HFFc6 (cell line): ENCODE results near the gene ST3GAL2. TPM values are rescaled to one million over a fixed set of nuclear protein-coding genes. Genes with fewer than 3 reads are reported as not detected.

Source experiments
- DNase-seq: peaks from one replicate; pipeline ENCODE4 v3.0.0-alpha.2; 2018
- H3K27ac Mint-ChIP-seq: 2 replicates; pipeline ENCODE4 v1.8.0; 2020; ENCODE audit warnings: mild to moderate bottlenecking, mixed read lengths
- H3K27me3 Mint-ChIP-seq: 2 replicates; pipeline ENCODE4 v1.8.0; 2021; ENCODE audit warnings: mild to moderate bottlenecking, moderate library complexity, mixed read lengths; ENCODE audit not compliant: insufficient read depth
- H3K36me3 Mint-ChIP-seq: 2 replicates; pipeline ENCODE4 v1.8.0; 2021; ENCODE audit warnings: low read depth, mixed read lengths
- H3K4me1 Mint-ChIP-seq: 2 replicates; pipeline ENCODE4 v1.8.0; 2020; ENCODE audit warnings: low read depth, mixed read lengths
- H3K4me3 Mint-ChIP-seq: 2 replicates; pipeline ENCODE4 v1.8.0; 2020; ENCODE audit warnings: mild to moderate bottlenecking, moderate library complexity, mixed read lengths
- H3K9me3 Mint-ChIP-seq: 2 replicates; pipeline ENCODE4 v1.8.0; 2020; ENCODE audit warnings: mild to moderate bottlenecking, mixed read lengths
- CTCF ChIP-seq: fragments of 200-600 bp; sonication (generic); IDR thresholded peaks from 2 replicates; pipeline ENCODE4 v1.5.0; 2021; ENCODE audit warnings: antibody characterized with exemption, mild to moderate bottlenecking
- total RNA-seq, 6 experiments: library from RNA; stranded (reverse); fragmentation: NEBNext Ultra II Directional; extraction: Animal tissue kit (Norgen Biotek cat#: 25700); gene quantifications; 2 replicates in 1 of 6; 3 replicates in 5 of 6; pipeline ENCODE4 v1.2.3, GENCODE V29; 2021

Gene ST3GAL2
- total RNA-seq, 6 experiments from 2014 or later, result 25.4 to 31.2 (median 26.3) TPM

GRCh38 chr16:70428178-70428998, 10.5 kb downstream of the ST3GAL2 start:
- H3K36me3 Mint-ChIP-seq, result no peaks in the 10 kb centered on the region; the same call in 1 of the 2 replicates
- peaks cover 47% of the 10 kb centered on the region for H3K4me1 Mint-ChIP-seq
- peak overlapping the region; percentile 98 for H3K27ac Mint-ChIP-seq
- no peaks in the 10 kb centered on the region for H3K27me3 Mint-ChIP-seq
- H3K4me3 Mint-ChIP-seq, result peak overlapping the region; percentile 63
- peak; percentile 93 for DNase-seq
- H3K9me3 Mint-ChIP-seq, result no peaks in the 10 kb centered on the region
- TF ChIP-seq CTCF, result no peak

- Mint-ChIP-seq H3K27me3 (no peaks in the 10 kb centered on the region), H3K4me3 (peak overlapping the region; percentile 63), H3K36me3 (no peaks in the 10 kb centered on the region; the same call in 1 of the 2 replicates), H3K9me3 (no peaks in the 10 kb centered on the region), H3K27ac (peak overlapping the region; percentile 98), H3K4me1 (peaks cover 47% of the 10 kb centered on the region)
- no peak for TF ChIP-seq CTCF
- DNase-seq, result no peak
Measured at GRCh38 chr16:70427786-70428177, 11.1 kb downstream of the ST3GAL2 start.

GRCh38 chr16:70422543-70422942, 16.4 kb downstream of the ST3GAL2 start:
- no peak for TF ChIP-seq CTCF
- H3K4me1 Mint-ChIP-seq, result peaks cover 15% of the 10 kb centered on the region
- no peak for DNase-seq
- H3K36me3 Mint-ChIP-seq, result no peaks in the 10 kb centered on the region; the same call in 1 of the 2 replicates
- no peaks in the 10 kb centered on the region for H3K9me3 Mint-ChIP-seq
- no peaks in the 10 kb centered on the region; the same call in 1 of the 2 replicates for H3K27me3 Mint-ChIP-seq
- H3K4me3 Mint-ChIP-seq, result no peak overlapping the region
- H3K27ac Mint-ChIP-seq, result peak overlapping the region; percentile 34; the same call in 1 of the 2 replicates

- no peak overlapping the region for H3K27ac Mint-ChIP-seq
- H3K4me3 Mint-ChIP-seq, result no peak overlapping the region
- H3K4me1 Mint-ChIP-seq, result peaks cover 12% of the 10 kb centered on the region
- no peaks in the 10 kb centered on the region; the same call in 1 of the 2 replicates for H3K36me3 Mint-ChIP-seq
- no peak for DNase-seq
- H3K9me3 Mint-ChIP-seq, result no peaks in the 10 kb centered on the region
- no peaks in the 10 kb centered on the region; the same call in 1 of the 2 replicates for H3K27me3 Mint-ChIP-seq
- no peak for TF ChIP-seq CTCF
Measured at GRCh38 chr16:70421473-70422311, 17.2 kb downstream of the ST3GAL2 start.

DNA sequence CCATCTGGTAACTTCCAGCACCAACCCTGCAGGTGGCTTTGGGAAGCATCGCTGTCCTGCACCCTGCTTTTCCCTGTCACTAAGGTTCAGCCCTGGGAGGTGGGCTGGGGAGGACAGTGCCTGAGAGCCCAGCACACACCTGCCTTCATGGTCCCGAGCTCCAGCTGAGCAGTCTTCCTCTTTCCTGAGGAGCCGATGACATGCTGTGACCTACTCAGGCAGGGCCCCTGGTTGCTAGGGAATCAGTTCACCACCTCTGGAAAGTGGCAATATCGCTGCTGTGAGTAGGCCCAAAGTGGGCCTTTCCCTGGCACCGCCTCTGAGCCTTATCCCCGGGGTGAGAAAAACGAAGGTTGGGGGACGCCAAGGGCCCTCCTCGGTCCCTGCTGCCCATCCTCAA, 17.9 kb downstream of the ST3GAL2 start:
- Mint-ChIP-seq H3K27ac (no peak overlapping the region), H3K4me3 (no peak overlapping the region), H3K9me3 (no peaks in the 10 kb centered on the region), H3K4me1 (peaks cover 12% of the 10 kb centered on the region), H3K36me3 (peaks cover 3% of the 10 kb centered on the region), H3K27me3 (no peaks in the 10 kb centered on the region; the same call in 1 of the 2 replicates)
- no peak for TF ChIP-seq CTCF
- DNase-seq, result no peak
